Thyroid gland (tissue), 4 donors: ENCODE results near the gene PMEPA1. TPM values are rescaled to one million over a fixed set of nuclear protein-coding genes. Genes with fewer than 3 reads are reported as not detected.

Experiments
- DNase-seq, 2 donors: peaks; one replicate each; pipeline ENCODE4 v3.0.0-alpha.2; 2019
- H3K27ac ChIP-seq, 3 donors: fragments of 200-600 bp; sonication (generic); 1 replicate in 2 of 3; 2 replicates in 1 of 3; pipeline ENCODE4 v1.5.1; 2016 to 2019; ENCODE audit warnings: mild to moderate bottlenecking in 1 of 3, moderate library complexity in 1 of 3
- H3K27me3 ChIP-seq: fragments of 200-600 bp; sonication (generic); one replicate; pipeline ENCODE4 v1.5.1; 2019
- H3K36me3 ChIP-seq, 2 donors: fragments of 200-600 bp; sonication (generic); one replicate each; pipeline ENCODE4 v1.5.1; 2016 to 2019
- H3K4me1 ChIP-seq, 2 donors: fragments of 200-600 bp; sonication (generic); one replicate each; pipeline ENCODE4 v1.5.1; 2017 to 2019
- H3K4me3 ChIP-seq, 3 donors: fragments of 200-600 bp; sonication (generic); replicated peaks in 1 of 3; 1 replicate in 2 of 3; 2 replicates in 1 of 3; pipeline ENCODE4 v1.5.1; 2016; ENCODE audit warnings: mild to moderate bottlenecking in 1 of 3
- H3K9me3 ChIP-seq: fragments of 200-600 bp; sonication (generic); one replicate; pipeline ENCODE4 v1.5.1; 2017
- CTCF ChIP-seq, 6 experiments: fragments of 200-600 bp in 3 of 6; fragments of 450-650 bp in 3 of 6; sonication (generic) in 3 of 6; IDR thresholded peaks; one replicate each; pipeline ENCODE4 v1.5.1; 2016 to 2019; ENCODE audit warnings: antibody characterized with exemption in 6 of 6, mild to moderate bottlenecking in 2 of 6, inconsistent platforms in 1 of 6, moderate library complexity in 1 of 6
- POLR2A ChIP-seq, 2 donors: fragments of 450-650 bp; IDR thresholded peaks; one replicate each; pipeline ENCODE4 v1.6.1; 2017; ENCODE audit warnings: antibody characterized with exemption in 2 of 2, mild to moderate bottlenecking in 2 of 2, moderate library complexity in 1 of 2
- WGBS, 2 donors: methylation state at CpG; one replicate each; pipeline ENCODE4 v1.1.5; 2017; 5-methylcytosine and 5-hydroxymethylcytosine counted together
- intact Hi-C: fragments of 100-400 bp; cut with DNase I; formaldehyde crosslinking; loops from one replicate; pipeline ENCODE4 v1.15.1; 2023
- total RNA-seq, 4 donors: library from RNA; depleted of rRNA; stranded (reverse); fragments of >200 nt; gene quantifications; one replicate each; pipeline ENCODE4 v1.2.3, GENCODE V29; 2016

Gene PMEPA1
- total RNA-seq, 4 donors from 2014 or later = 6.5 to 12.6 (median 8.3) TPM

- no peak for DNase-seq
- no peak for TF ChIP-seq CTCF (IDR thresholded peaks at IDR 0.05)
- TF ChIP-seq POLR2A (IDR thresholded peaks at IDR 0.05) = no peak
- Histone ChIP-seq H3K27ac (no peak overlapping the region), H3K9me3 (no peaks in the 10 kb centered on the region), H3K27me3 (no peaks in the 10 kb centered on the region), H3K36me3 (no peaks in the 10 kb centered on the region), H3K4me3 (no peak overlapping the region), H3K4me1 (peaks cover 11 to 12% of the 10 kb centered on the region in 2 donors)
- intact Hi-C loops = no loop called here
- WGBS, 2 donors = 69 to 72% methylated on average over 11 to 12 of the region's 12 CpGs
Observed at GRCh38 chr20:57680131-57680716, 29.6 kb downstream of the PMEPA1 start.

- Histone ChIP-seq H3K36me3 (no peaks in the 10 kb centered on the region), H3K4me3 (no peak overlapping the region), H3K4me1 (peaks cover under 1 to 3% of the 10 kb centered on the region in 2 donors), H3K9me3 (no peaks in the 10 kb centered on the region), H3K27me3 (no peaks in the 10 kb centered on the region), H3K27ac (no peak overlapping the region)
- intact Hi-C loops = no loop called here
- no peak for TF ChIP-seq POLR2A (IDR thresholded peaks at IDR 0.05)
- TF ChIP-seq CTCF (IDR thresholded peaks at IDR 0.05) = no peak
- WGBS, 2 donors = 88 to 93% methylated on average over 6 of the region's 6 CpGs
- DNase-seq = no peak
Observed at GRCh38 chr20:57679113-57679512, 30.7 kb downstream of the PMEPA1 start.

GRCh38 chr20:57678340-57678739 is 31.5 kb downstream of the PMEPA1 start:
- DNase-seq = no peak
- WGBS, 2 donors = 85 to 86% methylated on average over 12 of the region's 12 CpGs
- intact Hi-C loops = no loop called here
- Histone ChIP-seq H3K9me3 (no peaks in the 10 kb centered on the region), H3K36me3 (no peaks in the 10 kb centered on the region), H3K27me3 (no peaks in the 10 kb centered on the region), H3K27ac (no peak overlapping the region), H3K4me1 (peaks cover 0 to 3% of the 10 kb centered on the region in 2 donors), H3K4me3 (no peak overlapping the region)
- TF ChIP-seq POLR2A (IDR thresholded peaks at IDR 0.05) (no peak), CTCF (IDR thresholded peaks at IDR 0.05) (no peak)

GRCh38 chr20:57677584-57677982 is 32.2 kb downstream of the PMEPA1 start:
- TF ChIP-seq CTCF (IDR thresholded peaks at IDR 0.05) (no peak), POLR2A (IDR thresholded peaks at IDR 0.05) (no peak)
- Histone ChIP-seq H3K27me3 (no peaks in the 10 kb centered on the region), H3K9me3 (no peaks in the 10 kb centered on the region), H3K4me3 (no peak overlapping the region), H3K4me1 (peaks cover 0 to 3% of the 10 kb centered on the region in 2 donors), H3K27ac (no peak overlapping the region), H3K36me3 (no peaks in the 10 kb centered on the region)
- WGBS, 2 donors = 84 to 87% methylated on average over 5 of the region's 5 CpGs
- no peak for DNase-seq
- intact Hi-C loops = no loop called here

GRCh38 chr20:57676589-57677583 is 32.9 kb downstream of the PMEPA1 start:
- DNase-seq = no peak
- Histone ChIP-seq H3K4me3 (no peak overlapping the region), H3K27ac (no peak overlapping the region), H3K36me3 (no peaks in the 10 kb centered on the region), H3K4me1 (peaks cover 0 to 3% of the 10 kb centered on the region in 2 donors), H3K27me3 (no peaks in the 10 kb centered on the region), H3K9me3 (no peaks in the 10 kb centered on the region)
- intact Hi-C loops = no loop called here
- WGBS, 2 donors = 77 to 83% methylated on average over 24 of the region's 24 CpGs
- TF ChIP-seq POLR2A (IDR thresholded peaks at IDR 0.05) (no peak), CTCF (IDR thresholded peaks at IDR 0.05) (no peak)
